Astrocyte of the spinal cord (primary cell): Measurements from ENCODE around the gene ZCCHC7.

Experiments used
- DNase-seq: peaks from one replicate; pipeline ENCODE4 v3.0.0; 2011; ENCODE audit warnings: low read depth, low spot score
- H3K4me3 ChIP-seq: 2 replicates; pipeline ENCODE4 v1.5.1; 2011; ENCODE audit warnings: low read depth, mild to moderate bottlenecking, low read length, moderate library complexity
- CTCF ChIP-seq: IDR thresholded peaks from 2 replicates; pipeline ENCODE4 v1.5.1; 2012; ENCODE audit warnings: low read depth, mild to moderate bottlenecking, low read length, inconsistent platforms
- in situ Hi-C: cut with HindIII; loops from 2 replicates; pipeline ENCODE4 v1.10.0; 2017; ENCODE audit warnings: low sequenced_read_pairs

Gene ZCCHC7

GRCh38 chr9:37405350-37405749, 285.0 kb downstream of the ZCCHC7 start:
- DNase-seq, result no peak
- no peak for TF ChIP-seq CTCF
- in situ Hi-C loops, result no loop called here
- no peak overlapping the region for H3K4me3 ChIP-seq

GRCh38 chr9:37405764-37406380, 285.5 kb downstream of the ZCCHC7 start:
- no peak overlapping the region for H3K4me3 ChIP-seq
- TF ChIP-seq CTCF, result no peak
- no peak for DNase-seq
- in situ Hi-C loops, result no loop called here

GRCh38 chr9:37406603-37407401, 286.4 kb downstream of the ZCCHC7 start:
- no peak for TF ChIP-seq CTCF

GRCh38 chr9:37407468-37407867, 287.1 kb downstream of the ZCCHC7 start:
- in situ Hi-C loops, result no loop called here
- H3K4me3 ChIP-seq, result no peak overlapping the region
- DNase-seq, result no peak
- peak; percentile 21 for TF ChIP-seq CTCF

More at GRCh38 chr9:37406603-37407401, 286.4 kb downstream of the ZCCHC7 start:
- in situ Hi-C loops, result no loop called here
- DNase-seq, result no peak
- H3K4me3 ChIP-seq, result no peak overlapping the region
